ENCODE results near the gene CPN1.
"Not testable (repeated sequence)": the region's sequence is repeated elsewhere in the genome, so short reads cannot be mapped to it uniquely, and the experiment has no call there.

CPN1 gene

GRCh38 chr10:100109670-100110069 lies 28.0 kb upstream of the CPN1 start:
- Histone ChIP-seq H3K36me3 (ENCODE audit: insufficient read depth, low read length) (no peaks in the 10 kb centered on the region), H3K27me3 (ENCODE audit: insufficient read depth, low read length) (no peaks in the 10 kb centered on the region), H3K27ac (ENCODE audit: low read depth, low read length) (no peak overlapping the region), H3K4me1 (ENCODE audit: insufficient read depth, low read length) (0 out of 2 replicates have a peak, but pooled peaks cover 2% of the 10 kb centered on the region), H3K9ac (ENCODE audit: low read depth, low read length) (no peak overlapping the region), H3K9me3 (ENCODE audit: insufficient read depth, low read depth, low read length) (no peaks in the 10 kb centered on the region; the same call in 1 of the 2 replicates), H3K4me3 (ENCODE audit: low read length) (no peak overlapping the region)
- 36% methylated on average over 2 of the region's 3 CpGs for WGBS

GRCh38 chr10:100106865-100107264 lies 25.2 kb upstream of the CPN1 start:
- H3K9ac ChIP-seq (ENCODE audit: low read depth, low read length), result no peak overlapping the region
- no peak overlapping the region for H3K27ac ChIP-seq (ENCODE audit: low read depth, low read length)
- 93% methylated on average over 9 of the region's 11 CpGs for WGBS
- no peaks in the 10 kb centered on the region for H3K36me3 ChIP-seq (ENCODE audit: insufficient read depth, low read length)
- H3K4me3 ChIP-seq (ENCODE audit: low read length), result no peak overlapping the region
- H3K9me3 ChIP-seq (ENCODE audit: insufficient read depth, low read depth, low read length), result peaks cover 13% of the 10 kb centered on the region; the same call in 1 of the 2 replicates
- H3K27me3 ChIP-seq (ENCODE audit: insufficient read depth, low read length), result no peaks in the 10 kb centered on the region
- 0 out of 2 replicates have a peak, but pooled peaks cover 2% of the 10 kb centered on the region for H3K4me1 ChIP-seq (ENCODE audit: insufficient read depth, low read length)

GRCh38 chr10:100104300-100104699 lies 22.6 kb upstream of the CPN1 start:
- Histone ChIP-seq H3K9me3 (ENCODE audit: insufficient read depth, low read depth, low read length) (peaks cover 13% of the 10 kb centered on the region; the same call in 1 of the 2 replicates), H3K27me3 (ENCODE audit: insufficient read depth, low read length) (no peaks in the 10 kb centered on the region), H3K4me3 (ENCODE audit: low read length) (no peak overlapping the region), H3K36me3 (ENCODE audit: insufficient read depth, low read length) (no peaks in the 10 kb centered on the region), H3K27ac (ENCODE audit: low read depth, low read length) (no peak overlapping the region), H3K9ac (ENCODE audit: low read depth, low read length) (no peak overlapping the region), H3K4me1 (ENCODE audit: insufficient read depth, low read length) (no peaks in the 10 kb centered on the region)
- 94% methylated on average over 5 of the region's 5 CpGs for WGBS

- H3K27me3 ChIP-seq (ENCODE audit: insufficient read depth, low read length), result no peaks in the 10 kb centered on the region
- no peak overlapping the region for H3K27ac ChIP-seq (ENCODE audit: low read depth, low read length)
- no peaks in the 10 kb centered on the region for H3K4me1 ChIP-seq (ENCODE audit: insufficient read depth, low read length)
- H3K36me3 ChIP-seq (ENCODE audit: insufficient read depth, low read length), result no peaks in the 10 kb centered on the region
- H3K4me3 ChIP-seq (ENCODE audit: low read length), result no peak overlapping the region
- peaks cover 13% of the 10 kb centered on the region; the same call in 1 of the 2 replicates for H3K9me3 ChIP-seq (ENCODE audit: insufficient read depth, low read depth, low read length)
- WGBS, result 94% methylated on average over 5 of the region's 5 CpGs
- H3K9ac ChIP-seq (ENCODE audit: low read depth, low read length), result no peak overlapping the region
Measured at GRCh38 chr10:100103581-100103980, 21.9 kb upstream of the CPN1 start.

GRCh38 chr10:100101192-100102076 lies 19.8 kb upstream of the CPN1 start:
- Histone ChIP-seq H3K9ac (ENCODE audit: low read depth, low read length) (no peak overlapping the region), H3K27me3 (ENCODE audit: insufficient read depth, low read length) (no peaks in the 10 kb centered on the region), H3K27ac (ENCODE audit: low read depth, low read length) (no peak overlapping the region), H3K4me1 (ENCODE audit: insufficient read depth, low read length) (no peaks in the 10 kb centered on the region), H3K4me3 (ENCODE audit: low read length) (no peak overlapping the region), H3K9me3 (ENCODE audit: insufficient read depth, low read depth, low read length) (peaks cover 13% of the 10 kb centered on the region; the same call in 1 of the 2 replicates), H3K36me3 (ENCODE audit: insufficient read depth, low read length) (no peaks in the 10 kb centered on the region)
- 75% methylated on average over 6 of the region's 6 CpGs for WGBS

- H3K9me3 ChIP-seq (ENCODE audit: insufficient read depth, low read depth, low read length), result peaks cover 13% of the 10 kb centered on the region; the same call in 1 of the 2 replicates
- H3K9ac ChIP-seq (ENCODE audit: low read depth, low read length), result no peak overlapping the region
- WGBS, result 63% methylated on average over 6 of the region's 6 CpGs
- H3K4me1 ChIP-seq (ENCODE audit: insufficient read depth, low read length), result no peaks in the 10 kb centered on the region
- H3K27ac ChIP-seq (ENCODE audit: low read depth, low read length), result no peak overlapping the region
- no peak overlapping the region for H3K4me3 ChIP-seq (ENCODE audit: low read length)
- no peaks in the 10 kb centered on the region for H3K36me3 ChIP-seq (ENCODE audit: insufficient read depth, low read length)
- no peaks in the 10 kb centered on the region for H3K27me3 ChIP-seq (ENCODE audit: insufficient read depth, low read length)
Measured at GRCh38 chr10:100100651-100101184, 19.0 kb upstream of the CPN1 start.

GRCh38 chr10:100089241-100089640 lies 7.6 kb upstream of the CPN1 start:
- Histone ChIP-seq H3K4me3 (ENCODE audit: low read length) (no peak overlapping the region), H3K27me3 (ENCODE audit: insufficient read depth, low read length) (no peaks in the 10 kb centered on the region), H3K9me3 (ENCODE audit: insufficient read depth, low read depth, low read length) (no peaks in the 10 kb centered on the region), H3K36me3 (ENCODE audit: insufficient read depth, low read length) (no peaks in the 10 kb centered on the region), H3K27ac (ENCODE audit: low read depth, low read length) (no peak overlapping the region), H3K9ac (ENCODE audit: low read depth, low read length) (no peak overlapping the region), H3K4me1 (ENCODE audit: insufficient read depth, low read length) (no peaks in the 10 kb centered on the region)
- WGBS, result 90% methylated on average over 6 of the region's 6 CpGs

GRCh38 chr10:100086708-100087107 lies 5.0 kb upstream of the CPN1 start:
- 90% methylated on average over 5 of the region's 5 CpGs for WGBS
- not testable (repeated sequence) for H3K4me1 ChIP-seq (ENCODE audit: insufficient read depth, low read length); H3K9me3 ChIP-seq (ENCODE audit: insufficient read depth, low read depth, low read length); H3K27me3 ChIP-seq (ENCODE audit: insufficient read depth, low read length); H3K4me3 ChIP-seq (ENCODE audit: low read length); H3K9ac ChIP-seq (ENCODE audit: low read depth, low read length); H3K36me3 ChIP-seq (ENCODE audit: insufficient read depth, low read length); H3K27ac ChIP-seq (ENCODE audit: low read depth, low read length)

DNA sequence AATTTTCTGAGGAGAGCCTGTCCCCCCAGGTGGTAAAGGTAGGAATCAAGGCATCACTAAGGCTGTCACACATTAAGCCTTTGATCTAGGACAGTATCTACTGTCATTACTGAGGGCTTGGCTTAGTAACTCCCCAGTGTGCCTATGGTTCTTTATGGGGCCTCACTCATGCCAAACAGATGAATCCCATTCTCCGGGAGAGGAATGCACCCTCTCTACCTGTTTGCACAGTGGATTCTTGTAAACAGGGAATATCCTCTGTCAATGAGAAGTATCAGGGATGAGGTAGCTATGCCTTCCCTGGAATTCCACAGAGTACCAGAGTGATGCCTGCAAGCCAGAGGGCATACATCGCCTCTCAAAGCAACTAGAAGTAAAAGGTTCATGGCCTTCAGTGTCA lies 3.9 kb upstream of the CPN1 start:
- 69% methylated on average over 2 of the region's 2 CpGs for WGBS
- H3K27me3 ChIP-seq (ENCODE audit: insufficient read depth, low read length), result 0 out of 2 replicates have a peak, but pooled peaks cover 2% of the 10 kb centered on the region
- H3K9me3 ChIP-seq (ENCODE audit: insufficient read depth, low read depth, low read length), result no peaks in the 10 kb centered on the region
- no peak overlapping the region for H3K9ac ChIP-seq (ENCODE audit: low read depth, low read length)
- H3K4me3 ChIP-seq (ENCODE audit: low read length), result no peak overlapping the region
- H3K4me1 ChIP-seq (ENCODE audit: insufficient read depth, low read length), result no peaks in the 10 kb centered on the region
- no peaks in the 10 kb centered on the region for H3K36me3 ChIP-seq (ENCODE audit: insufficient read depth, low read length)
- no peak overlapping the region for H3K27ac ChIP-seq (ENCODE audit: low read depth, low read length)

DNA sequence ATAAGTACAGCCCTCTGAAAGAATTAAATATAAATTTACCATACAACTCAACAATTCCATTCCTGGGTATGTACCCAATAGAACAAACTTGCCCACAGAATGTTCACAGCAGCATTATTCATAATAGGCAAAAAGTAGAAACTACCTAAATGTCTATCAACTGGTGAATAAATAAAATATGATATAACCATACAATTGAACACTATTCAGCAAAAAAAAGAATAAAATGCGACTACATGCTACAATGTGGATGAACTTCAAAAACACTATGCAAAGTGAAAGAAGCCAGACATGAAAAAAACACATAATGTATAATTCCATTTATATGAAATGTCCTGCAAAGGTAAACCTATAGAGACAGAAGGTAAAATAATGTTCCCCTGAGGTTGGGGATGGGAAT lies 2.0 kb upstream of the CPN1 start:
- Histone ChIP-seq H3K27ac (ENCODE audit: low read depth, low read length) (no peak overlapping the region), H3K27me3 (ENCODE audit: insufficient read depth, low read length) (0 out of 2 replicates have a peak, but pooled peaks cover 2% of the 10 kb centered on the region), H3K4me1 (ENCODE audit: insufficient read depth, low read length) (no peaks in the 10 kb centered on the region), H3K36me3 (ENCODE audit: insufficient read depth, low read length) (no peaks in the 10 kb centered on the region), H3K9me3 (ENCODE audit: insufficient read depth, low read depth, low read length) (no peaks in the 10 kb centered on the region), H3K9ac (ENCODE audit: low read depth, low read length) (no peak overlapping the region), H3K4me3 (ENCODE audit: low read length) (no peak overlapping the region)
- 100% methylated on average over 1 of the region's 1 CpG for whole genome bisulfite sequencing

- not testable (repeated sequence) for H3K4me1 ChIP-seq (ENCODE audit: insufficient read depth, low read length); H3K27ac ChIP-seq (ENCODE audit: low read depth, low read length); H3K27me3 ChIP-seq (ENCODE audit: insufficient read depth, low read length); H3K9ac ChIP-seq (ENCODE audit: low read depth, low read length); H3K4me3 ChIP-seq (ENCODE audit: low read length); H3K36me3 ChIP-seq (ENCODE audit: insufficient read depth, low read length); H3K9me3 ChIP-seq (ENCODE audit: insufficient read depth, low read depth, low read length)
Measured at GRCh38 chr10:100082276-100082675, 607 bp upstream of the CPN1 start.

All from HUES64 (cell line).